H1 (cell line): ENCODE results near the gene SND1. TPM values are rescaled to one million over a fixed set of nuclear protein-coding genes. Genes with fewer than 3 reads are reported as not detected.

Experiments
- BRCA1 ChIP-seq: IDR thresholded peaks from 2 replicates; pipeline ENCODE4 v1.6.1; 2012; ENCODE audit warnings: low read depth, low read length, improper control_type of control experiment
- CHD7 ChIP-seq: fragments of 300-600 bp; sonication (generic); IDR thresholded peaks from 2 replicates; pipeline ENCODE4 v1.7.1; 2012; ENCODE audit warnings: low read length, moderate library complexity, mild to moderate bottlenecking, inconsistent platforms; ENCODE audit not compliant: insufficient replicate concordance
- NRF1 ChIP-seq: IDR thresholded peaks from 2 replicates; pipeline ENCODE4 v1.6.1; 2011; ENCODE audit warnings: mild to moderate bottlenecking, low read depth, low read length, improper control_type of control experiment
- POLR2A ChIP-seq, 2 experiments: IDR thresholded peaks; 1 replicate in 1 of 2; 2 replicates in 1 of 2; pipeline ENCODE4 v1.6.1; 2011; ENCODE audit warnings: low read depth in 2 of 2, low read length in 2 of 2, mild to moderate bottlenecking in 2 of 2; ENCODE audit errors: control extremely low read depth in 1 of 2
- RBBP5 ChIP-seq: IDR thresholded peaks from 2 replicates; pipeline ENCODE4 v1.7.1; 2012; ENCODE audit warnings: low read depth, mild to moderate bottlenecking, inconsistent platforms, low read length, moderate library complexity, borderline replicate concordance
- RFX5 ChIP-seq: IDR thresholded peaks from 2 replicates; pipeline ENCODE4 v1.6.1; 2011; ENCODE audit warnings: low read depth, low read length, improper control_type of control experiment, borderline replicate concordance
- RNF2 ChIP-seq: fragments of 200-900, 300-1000 bp; sonication (generic); IDR thresholded peaks from 2 replicates; pipeline ENCODE4 v1.7.1; 2016; ENCODE audit warnings: borderline replicate concordance, low read depth, mild to moderate bottlenecking, antibody characterized with exemption, low read length; ENCODE audit not compliant: poor library complexity, severe bottlenecking; ENCODE audit errors: missing control alignments
- SIN3A ChIP-seq, 2 experiments: IDR thresholded peaks in 1 of 2; conservative IDR thresholded peaks in 1 of 2; 2 replicates each; pipeline ENCODE4 v1.6.1; 2011 to 2012; ENCODE audit warnings: low read length in 2 of 2, improper control_type of control experiment in 1 of 2, low read depth in 1 of 2, mild to moderate bottlenecking in 1 of 2
- SIX5 ChIP-seq: IDR thresholded peaks from 2 replicates; pipeline ENCODE4 v1.6.1; 2011; ENCODE audit warnings: mild to moderate bottlenecking, low read depth, low read length
- TBP ChIP-seq: IDR thresholded peaks from 2 replicates; pipeline ENCODE4 v1.6.1; 2011; ENCODE audit warnings: low read depth, low read length, improper control_type of control experiment
- YY1 ChIP-seq: IDR thresholded peaks from 2 replicates; pipeline ENCODE4 v1.6.1; 2011; ENCODE audit warnings: low read depth, mild to moderate bottlenecking, low read length
- polyA plus RNA-seq, 7 experiments: library from polyadenylated mRNA; depleted of rRNA in 3 of 7; stranded (reverse) in 5 of 7; unstranded in 2 of 7; fragments of >200 nt in 5 of 7; fragments of 200-250 nt in 2 of 7; gene quantifications; 1 replicate in 5 of 7; 2 replicates in 1 of 7; 4 replicates in 1 of 7; pipeline versions ENCODE4 v1.2.1 to v1.2.3, GENCODE V29; 2011 to 2013; ENCODE audit warnings: missing spikeins in 2 of 7, mixed read lengths in 2 of 7
- total RNA-seq: library from RNA; stranded (reverse); fragmentation: NEBNext Ultra II Directional; extraction: Animal tissue kit (Norgen Biotek cat#: 25700); gene quantifications from 2 replicates; pipeline ENCODE4 v1.2.1, GENCODE V29; 2021

The SND1 gene
- total and polyA plus RNA-seq, 2 of the 8 experiments (the other 6 are each of a cell fraction or from before 2014, with no cell fraction given): 122 to 290 TPM

DNA sequence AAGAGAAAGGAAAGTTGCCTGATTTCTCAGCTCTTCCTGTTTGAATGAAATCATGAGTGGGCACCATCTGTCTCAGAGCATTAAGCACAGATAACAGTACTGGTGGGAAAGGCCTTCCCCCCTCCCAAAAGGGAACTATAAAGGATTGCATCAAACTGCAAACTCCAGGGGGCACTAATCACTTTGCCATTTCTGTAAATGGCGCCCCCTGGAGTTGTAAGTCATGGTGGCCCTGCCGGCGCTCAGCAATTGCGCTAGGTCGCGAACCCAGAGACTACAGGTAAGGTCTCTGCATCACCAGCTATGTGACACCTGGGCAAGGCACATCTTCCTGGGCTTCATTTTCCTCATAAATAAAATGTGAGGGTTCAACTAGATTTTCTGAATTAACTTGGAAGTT lies 368.2 kb downstream of the SND1 start (continued):
- TF ChIP-seq RFX5: no peak
- TF ChIP-seq RNF2: no peak
- no peak for TF ChIP-seq NRF1
- peak; percentile 67; the same call in 1 of the 2 replicates for TF ChIP-seq YY1
- no peak for TF ChIP-seq RBBP5
- TF ChIP-seq CHD7: no peak
- no peak for TF ChIP-seq SIX5
- no peak for TF ChIP-seq SIN3A (conservative IDR thresholded peaks at IDR 0.05 in 1 of 2, IDR thresholded peaks at IDR 0.05 in 1 of 2; ENCODE audit: low read depth in 1 of 2, low read length in 2 of 2)
- no peak for TF ChIP-seq BRCA1
- TF ChIP-seq POLR2A (IDR thresholded peaks at IDR 0.05; ENCODE audit: control extremely low read depth in 1 of 2, low read depth in 2 of 2, low read length in 2 of 2): no peak
- TF ChIP-seq TBP: no peak
